A673 (cell line): Measurements from ENCODE around the gene ZNF883. TPM values are rescaled to one million over a fixed set of nuclear protein-coding genes. Genes with fewer than 3 reads are reported as not detected.

ENCODE experiments used
- BruUV-seq: library from RNA; stranded (reverse); fragments of 400-500 nt; replicated peaks from 2 replicates; lab custom pipeline; 2021; lab: Mats Ljungman, UMichigan
- CTCF ChIA-PET: fragments of 300-600 bp; sonication (Branson Sonifier 250); formaldehyde crosslinking; loops from one replicate; lab custom pipeline; 2022; ENCODE audit warnings: antibody characterized with exemption; lab: Charles Lee
- POLR2A ChIA-PET: fragments of 300-600 bp; sonication (Branson Sonifier 250); formaldehyde crosslinking; loops from one replicate; lab custom pipeline; 2022; ENCODE audit warnings: antibody characterized with exemption; ENCODE audit not compliant: low non-redundant PET; lab: Charles Lee
- DNase-seq: peaks from one replicate; pipeline ENCODE4 v3.0.0-alpha.2; 2015; ENCODE audit warnings: low spot score
- H3K27ac ChIP-seq: fragments of 200-600 bp; sonication (generic); 2 replicates; pipeline ENCODE4 v1.5.1; 2016; ENCODE audit warnings: mixed run types, low read depth, mild to moderate bottlenecking, mixed read lengths, antibody characterized with exemption, low read length; ENCODE audit not compliant: poor library complexity, severe bottlenecking
- H3K27me3 ChIP-seq: fragments of 200-600 bp; sonication (generic); replicated peaks from 2 replicates; pipeline ENCODE4 v1.6.1; 2017; ENCODE audit warnings: mixed run types, low read depth, mild to moderate bottlenecking, mixed read lengths, antibody characterized with exemption, low read length; ENCODE audit not compliant: insufficient read depth, poor library complexity
- H3K36me3 ChIP-seq: fragments of 200-600 bp; sonication (generic); 2 replicates; pipeline ENCODE4 v1.6.1; 2016; ENCODE audit warnings: mixed run types, mild to moderate bottlenecking, mixed read lengths, antibody characterized with exemption, low read length; ENCODE audit not compliant: insufficient read depth, poor library complexity, severe bottlenecking
- H3K4me1 ChIP-seq: fragments of 200-600 bp; sonication (generic); 2 replicates; pipeline ENCODE4 v1.6.1; 2017; ENCODE audit warnings: mixed run types, mild to moderate bottlenecking, mixed read lengths, antibody characterized with exemption, low read length; ENCODE audit not compliant: insufficient read depth, poor library complexity, severe bottlenecking
- H3K4me3 ChIP-seq: fragments of 200-600 bp; sonication (generic); 2 replicates; pipeline ENCODE4 v1.5.1; 2016; ENCODE audit warnings: low read depth, mixed run types, mild to moderate bottlenecking, mixed read lengths, low read length; ENCODE audit not compliant: poor library complexity, severe bottlenecking
- H3K9me3 ChIP-seq: fragments of 200-600 bp; sonication (generic); 2 replicates; pipeline ENCODE4 v1.6.1; 2016; ENCODE audit warnings: mixed run types, low read depth, mild to moderate bottlenecking, mixed read lengths, antibody characterized with exemption, low read length; ENCODE audit not compliant: poor library complexity, severe bottlenecking
- CTCF ChIP-seq: fragments of 300-800, 200-600 bp; sonication (generic); conservative IDR thresholded peaks from 2 replicates; pipeline ENCODE4 v1.5.1; 2017; ENCODE audit warnings: low read depth, mild to moderate bottlenecking, antibody characterized with exemption, low read length, moderate library complexity, mixed read lengths
- EZH2 ChIP-seq: fragments of 200-600 bp; sonication (generic); IDR thresholded peaks from 2 replicates; pipeline ENCODE4 v1.6.1; 2017; ENCODE audit warnings: borderline replicate concordance, low read depth, mild to moderate bottlenecking, mixed read lengths, antibody characterized with exemption, low read length; ENCODE audit not compliant: poor library complexity, severe bottlenecking
- intact Hi-C: fragments of 100-400 bp; cut with micrococcal nuclease; formaldehyde crosslinking; loops from one replicate; pipeline ENCODE4 v1.10.0; 2022; ENCODE audit not compliant: unreplicated experiment
- total RNA-seq: library from RNA; stranded (reverse); gene quantifications from 2 replicates; pipeline ENCODE4 v1.2.3, GENCODE V29; 2021

ZNF883 gene
- total RNA-seq, 1 experiment from 2014 or later = 3.9 TPM

DNA sequence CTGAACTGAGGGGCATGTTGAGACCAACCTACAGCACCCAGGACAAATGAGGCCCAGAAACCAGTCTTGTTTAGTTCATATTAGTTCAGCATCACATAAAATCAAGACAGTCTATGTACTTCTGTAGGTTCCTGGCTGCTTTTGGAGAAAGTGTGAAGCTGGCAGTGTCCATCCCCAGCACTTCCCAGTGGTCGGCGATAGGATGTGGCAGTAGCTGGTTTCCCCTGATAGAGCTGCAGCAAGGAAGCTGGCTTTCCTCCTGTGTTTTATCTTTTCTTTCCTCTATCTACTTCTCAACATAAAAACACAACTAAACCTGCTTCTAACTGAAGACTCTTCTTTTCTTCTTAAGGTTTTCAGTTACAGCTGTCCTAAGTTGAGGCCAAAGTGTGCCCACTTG is 78.3 kb downstream of the ZNF883 start:
- Histone ChIP-seq H3K4me1 (no peaks in the 10 kb centered on the region), H3K27me3 (peaks cover 52% of the 10 kb centered on the region), H3K27ac (no peak overlapping the region), H3K4me3 (no peak overlapping the region), H3K9me3 (no peaks in the 10 kb centered on the region), H3K36me3 (no peaks in the 10 kb centered on the region)
- TF ChIP-seq CTCF (no peak), EZH2 (no peak)
- intact Hi-C loops = no loop called here
- CTCF ChIA-PET = no interaction called here
- POLR2A ChIA-PET = no interaction called here
- no TSS peak for BruUV-seq
- no peak for DNase-seq

- Histone ChIP-seq H3K36me3 (no peaks in the 10 kb centered on the region), H3K4me1 (no peaks in the 10 kb centered on the region), H3K9me3 (no peaks in the 10 kb centered on the region), H3K4me3 (no peak overlapping the region), H3K27me3 (peaks cover 12% of the 10 kb centered on the region), H3K27ac (no peak overlapping the region)
- ChIA-PET CTCF (no interaction called here), POLR2A (no interaction called here)
- TF ChIP-seq EZH2 (no peak), CTCF (peak; percentile 61)
- intact Hi-C loops = loop anchor here (5.0 kb wide), 1 partner anchor 187 kb away; no protein-coding TSS in a partner anchor
- DNase-seq = peak; percentile 60
- no TSS peak for BruUV-seq
These were observed 86.8 kb downstream of the ZNF883 start for GRCh38 chr9:112925058-112925641.

- POLR2A ChIA-PET = no interaction called here
- no TSS peak for BruUV-seq
These were observed 90.4 kb downstream of the ZNF883 start for GRCh38 chr9:112921549-112921948.

More at GRCh38 chr9:112921549-112921948, 90.4 kb downstream of the ZNF883 start:
- Histone ChIP-seq H3K4me1 (no peaks in the 10 kb centered on the region), H3K4me3 (no peak overlapping the region), H3K36me3 (no peaks in the 10 kb centered on the region), H3K27me3 (peaks cover 25% of the 10 kb centered on the region), H3K9me3 (no peaks in the 10 kb centered on the region), H3K27ac (no peak overlapping the region)
- TF ChIP-seq CTCF (peak; percentile 67), EZH2 (no peak)
- peak; percentile 60 for DNase-seq
- CTCF ChIA-PET = interaction anchor here (0.6 kb wide), 1 partner anchor 52 kb away, joined by 4 read pairs; no protein-coding TSS in a partner anchor
- intact Hi-C loops = no loop called here
